Hepatocyte (in vitro differentiated cells): ENCODE data around the gene EDEM3.

ENCODE experiments used
- CTCF ChIP-seq: fragments of 200-600 bp; sonication (generic); IDR thresholded peaks from 2 replicates; pipeline ENCODE4 v1.5.1; 2016; ENCODE audit warnings: antibody characterized with exemption, mild to moderate bottlenecking; ENCODE audit not compliant: poor library complexity
- EZH2 ChIP-seq: fragments of 200-600 bp; sonication (generic); IDR thresholded peaks from 2 replicates; pipeline ENCODE4 v1.6.1; 2016; ENCODE audit warnings: antibody characterized with exemption, mild to moderate bottlenecking, borderline replicate concordance

GRCh38 chr1:184648856-184649201, 105.8 kb downstream of the EDEM3 start:
- TF ChIP-seq CTCF (no peak), EZH2 (no peak)
